Raji (cell line): Measurements from ENCODE around the gene BMAL2.

Experiments used
- POLR2A ChIP-seq: IDR thresholded peaks from 2 replicates; pipeline ENCODE4 v1.6.1; 2011; ENCODE audit warnings: low read depth, low read length, control low read depth; ENCODE audit not compliant: insufficient read depth

The BMAL2 gene, protein sequence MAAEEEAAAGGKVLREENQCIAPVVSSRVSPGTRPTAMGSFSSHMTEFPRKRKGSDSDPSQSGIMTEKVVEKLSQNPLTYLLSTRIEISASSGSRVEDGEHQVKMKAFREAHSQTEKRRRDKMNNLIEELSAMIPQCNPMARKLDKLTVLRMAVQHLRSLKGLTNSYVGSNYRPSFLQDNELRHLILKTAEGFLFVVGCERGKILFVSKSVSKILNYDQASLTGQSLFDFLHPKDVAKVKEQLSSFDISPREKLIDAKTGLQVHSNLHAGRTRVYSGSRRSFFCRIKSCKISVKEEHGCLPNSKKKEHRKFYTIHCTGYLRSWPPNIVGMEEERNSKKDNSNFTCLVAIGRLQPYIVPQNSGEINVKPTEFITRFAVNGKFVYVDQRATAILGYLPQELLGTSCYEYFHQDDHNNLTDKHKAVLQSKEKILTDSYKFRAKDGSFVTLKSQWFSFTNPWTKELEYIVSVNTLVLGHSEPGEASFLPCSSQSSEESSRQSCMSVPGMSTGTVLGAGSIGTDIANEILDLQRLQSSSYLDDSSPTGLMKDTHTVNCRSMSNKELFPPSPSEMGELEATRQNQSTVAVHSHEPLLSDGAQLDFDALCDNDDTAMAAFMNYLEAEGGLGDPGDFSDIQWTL

DNA sequence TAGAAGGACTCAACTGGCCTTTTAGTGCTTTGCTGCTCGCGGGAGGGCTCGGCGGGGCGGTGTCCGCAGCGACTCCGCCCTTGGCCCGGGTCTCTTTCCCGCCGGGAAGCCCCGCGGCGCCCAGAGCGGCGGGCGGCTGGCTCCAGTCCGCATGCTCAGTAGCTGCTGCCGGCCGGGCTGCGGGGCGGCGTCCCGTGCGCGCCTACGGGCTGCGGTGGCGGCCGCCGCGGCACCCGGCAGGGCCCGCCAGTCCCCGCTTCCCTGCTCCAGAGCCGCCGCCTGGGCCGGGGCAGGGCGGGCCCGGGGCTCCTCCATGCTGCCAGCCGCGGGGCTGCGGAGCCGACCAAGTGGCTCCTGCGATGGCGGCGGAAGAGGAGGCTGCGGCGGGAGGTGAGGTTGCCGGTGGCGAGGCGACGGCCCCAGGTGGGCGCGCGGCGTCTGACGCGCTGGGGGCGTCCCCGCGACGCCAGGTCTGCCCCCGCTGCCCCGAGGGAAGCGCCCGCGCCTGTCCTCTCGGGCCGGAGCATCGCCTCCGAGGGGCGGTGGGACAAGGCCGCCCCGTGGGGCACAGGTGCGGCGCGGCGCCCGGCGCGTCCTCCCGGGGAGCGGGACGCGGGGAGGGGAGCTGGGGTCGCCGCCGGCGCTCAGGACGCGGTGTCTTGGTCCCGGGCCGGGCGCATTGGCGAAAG, at the start of gene BMAL2:
BMAL2 (plus strand) TSS at position 123 of the 689 bp plus-strand sequence; CDS start at position 360, 237 bp downstream.
- no peak for TF ChIP-seq POLR2A

DNA sequence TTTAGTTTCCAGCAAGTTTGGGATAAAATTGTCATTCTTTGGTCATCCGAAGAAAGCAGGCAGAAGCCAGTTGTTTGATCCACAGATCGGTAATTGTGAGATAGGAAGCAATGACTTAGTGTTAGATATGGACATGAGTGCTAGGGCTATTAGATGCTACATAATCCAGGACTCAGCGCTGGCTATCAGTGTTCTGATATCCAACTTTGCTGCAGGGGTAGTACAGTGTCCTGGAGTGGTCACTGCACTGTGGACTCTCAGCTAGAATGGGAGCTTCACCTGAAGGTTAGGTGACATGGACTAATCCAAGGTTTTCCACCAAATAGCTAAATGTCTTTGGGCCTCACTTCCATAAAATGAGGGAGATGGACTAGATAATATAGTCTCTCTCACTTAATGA, 48.6 kb upstream of the BMAL2 start:
- TF ChIP-seq POLR2A, result no peak

DNA sequence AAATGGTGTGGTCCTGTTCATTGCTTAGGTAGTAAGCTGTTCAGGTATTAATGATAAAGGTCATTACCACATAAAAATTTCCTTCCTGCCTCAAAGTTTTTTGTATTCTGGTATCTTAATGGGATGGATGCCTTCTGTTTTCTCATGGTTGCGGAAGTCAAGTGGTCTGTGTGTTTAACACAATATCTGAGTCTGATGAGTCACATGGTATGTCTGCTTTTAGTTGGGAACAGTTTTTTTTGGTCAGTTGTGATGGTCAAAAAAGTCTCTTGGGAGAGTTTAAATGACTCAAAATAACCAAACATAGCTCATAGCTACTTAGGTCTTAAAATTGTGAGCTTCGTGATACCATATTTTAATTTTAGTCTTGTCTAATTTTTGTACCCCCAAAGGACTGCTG, 47.9 kb upstream of the BMAL2 start:
- no peak for TF ChIP-seq POLR2A

DNA sequence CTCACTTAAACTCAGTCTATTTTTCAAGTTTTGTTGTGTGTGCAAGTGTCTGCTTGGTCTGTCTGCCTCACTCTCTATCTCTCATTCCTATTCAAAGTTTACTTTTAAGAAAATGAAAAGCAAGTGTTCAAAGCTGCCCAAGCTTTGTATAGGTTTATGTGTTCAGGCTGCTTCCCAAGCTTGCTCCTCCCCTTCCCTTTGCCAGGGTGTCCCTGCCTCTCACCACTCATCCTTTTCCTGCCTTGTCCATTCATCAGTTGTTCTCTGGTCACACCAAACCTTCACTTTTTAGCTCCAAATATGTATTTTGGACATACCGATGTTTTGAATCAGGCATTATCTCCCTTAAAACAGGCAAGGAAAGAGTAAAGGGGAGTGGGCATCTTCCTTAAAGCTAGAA, 47.2 kb upstream of the BMAL2 start:
- no peak for TF ChIP-seq POLR2A

DNA sequence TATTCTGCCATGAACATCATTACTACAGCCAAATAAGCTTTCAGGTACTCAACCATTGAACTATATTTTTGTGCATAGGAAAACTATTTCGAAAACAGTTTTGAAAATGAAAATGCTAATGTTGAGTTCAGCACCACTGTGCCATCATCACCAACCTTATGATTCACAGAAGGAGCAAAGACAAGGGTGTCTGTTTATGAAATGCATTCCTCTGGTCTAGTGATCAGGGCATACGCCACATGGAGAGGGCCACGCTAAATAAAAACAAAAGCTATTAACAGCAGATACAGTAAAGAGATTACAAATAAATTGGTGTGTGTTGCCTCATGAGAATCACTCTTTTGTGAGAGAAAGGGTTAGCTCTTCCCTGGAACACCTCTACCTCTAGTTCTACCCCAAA, 43.2 kb upstream of the BMAL2 start:
- TF ChIP-seq POLR2A, result no peak

DNA sequence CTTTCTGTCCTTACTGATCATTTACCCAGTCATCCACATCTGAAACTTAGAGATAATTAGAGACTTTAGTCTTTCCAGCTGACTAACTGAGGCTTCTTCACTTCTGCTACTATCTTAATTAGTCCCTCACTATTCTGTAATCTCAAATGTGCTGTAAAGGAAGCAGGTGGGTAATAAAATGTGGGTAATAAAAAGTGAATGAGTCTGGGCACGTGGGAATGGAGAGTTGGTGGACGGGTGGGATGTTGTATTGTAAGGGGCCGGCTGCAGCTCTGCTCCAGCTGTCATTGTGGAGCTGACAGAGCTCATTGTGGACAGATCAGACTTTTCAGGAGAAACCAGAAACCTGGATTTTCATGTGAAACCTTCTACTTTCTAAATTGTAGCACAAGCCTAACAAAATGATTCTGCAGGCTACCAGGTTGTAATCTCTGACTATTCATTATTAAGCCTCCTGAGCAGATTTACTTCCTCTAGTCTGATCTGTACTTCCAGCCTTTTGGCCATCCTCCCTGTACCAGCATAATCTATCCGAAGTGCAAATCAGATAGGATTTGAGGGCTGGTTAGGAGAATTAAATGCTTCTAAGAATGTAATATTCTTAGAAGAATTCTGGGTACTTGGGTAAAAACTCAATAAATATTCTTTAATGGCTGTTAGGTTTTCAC, 42.0 kb upstream of the BMAL2 start:
- no peak for TF ChIP-seq POLR2A

DNA sequence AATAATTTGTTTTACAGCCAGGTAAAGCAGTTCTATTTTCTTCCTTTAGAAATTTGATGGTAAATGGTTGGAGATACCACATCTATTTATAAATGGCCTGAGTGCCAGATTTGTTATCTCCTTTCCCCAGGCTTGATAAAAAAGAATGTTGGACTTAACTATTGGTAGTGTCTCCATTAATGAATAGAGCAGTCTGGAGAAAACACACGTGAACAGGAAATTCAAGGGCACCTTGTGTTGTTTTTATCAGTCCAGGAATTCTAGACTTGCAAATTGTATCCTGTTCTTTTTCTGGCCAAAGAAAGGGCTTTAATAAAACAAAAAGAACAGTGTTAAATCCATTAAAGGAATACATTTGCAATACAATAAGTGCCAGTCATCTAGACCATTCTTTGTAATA, 40.8 kb upstream of the BMAL2 start:
- TF ChIP-seq POLR2A, result no peak

DNA sequence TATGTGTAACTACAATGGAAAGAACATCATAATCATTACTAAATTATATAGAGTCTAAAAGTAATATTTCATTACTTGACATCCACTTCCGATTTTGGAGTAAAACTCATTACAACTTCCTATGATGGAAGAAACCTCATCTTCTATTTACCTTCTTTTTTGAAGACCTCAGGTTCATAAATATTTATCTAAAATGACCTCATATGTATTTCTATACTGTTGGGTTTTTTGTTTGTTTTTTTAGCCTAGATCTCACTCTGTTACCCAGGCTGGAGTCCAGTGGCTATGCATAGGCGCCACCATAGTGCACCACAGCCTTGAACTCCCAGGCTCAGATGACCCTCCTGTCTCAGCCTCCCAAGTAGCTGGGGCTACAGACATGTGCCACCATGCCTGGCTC, 39.9 kb upstream of the BMAL2 start:
- no peak for TF ChIP-seq POLR2A

DNA sequence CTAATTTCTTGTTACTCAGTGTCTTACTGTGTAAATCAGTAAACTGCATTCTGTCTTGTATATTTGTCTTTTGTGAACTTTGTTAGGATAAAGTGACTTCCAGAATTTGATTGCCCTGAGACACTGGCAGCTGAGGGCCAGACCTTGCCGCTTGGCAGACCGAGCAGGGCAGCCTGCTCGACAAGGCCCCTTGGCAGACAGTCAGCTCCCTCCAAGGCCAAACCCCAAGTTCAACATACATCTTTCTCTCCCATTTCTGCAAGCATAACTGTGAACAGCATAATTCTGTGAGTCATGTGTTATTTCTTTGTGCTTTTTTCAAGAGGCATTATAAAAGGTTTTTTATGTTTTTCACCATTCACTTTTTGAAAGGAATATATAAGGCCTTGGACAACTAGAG, 39.2 kb upstream of the BMAL2 start:
- TF ChIP-seq POLR2A, result no peak

DNA sequence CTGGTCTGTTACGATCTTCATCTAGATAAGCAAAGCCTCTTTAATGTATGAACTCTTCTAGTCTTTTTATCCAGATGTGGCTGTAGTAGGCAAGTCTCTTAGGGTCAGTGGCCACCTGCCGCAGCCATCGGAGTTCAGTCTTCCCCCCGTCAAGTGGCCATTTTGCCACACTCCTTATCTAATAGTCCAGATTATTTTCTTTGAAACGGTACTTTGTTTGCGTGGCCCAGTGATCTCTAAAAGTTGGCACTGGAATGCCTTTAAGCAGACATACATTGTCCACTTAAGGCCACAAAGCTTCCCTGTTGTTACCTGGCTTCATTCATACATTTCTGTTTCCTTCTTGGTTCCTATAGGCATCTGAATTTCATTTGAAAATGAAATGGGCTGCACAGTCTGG, 36.0 kb upstream of the BMAL2 start:
- no peak for TF ChIP-seq POLR2A

DNA sequence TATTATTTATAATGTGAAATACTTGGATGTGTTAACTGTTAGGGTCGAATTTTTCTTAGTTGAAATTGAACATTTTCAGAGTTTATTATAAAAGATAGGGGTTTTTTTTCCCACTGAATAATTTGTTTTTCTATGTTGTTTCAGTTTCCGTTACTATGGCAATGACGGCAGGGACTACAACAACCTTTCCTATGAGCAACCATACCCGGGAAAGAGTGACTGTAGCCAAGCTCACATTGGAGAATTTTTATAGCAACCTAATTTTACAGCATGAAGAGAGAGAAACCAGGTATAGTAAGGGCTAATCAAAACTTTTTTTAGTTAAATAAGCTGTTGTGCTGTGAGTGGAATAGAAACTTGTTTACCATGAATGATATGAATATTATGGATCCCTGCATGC, 35.1 kb upstream of the BMAL2 start:
- no peak for TF ChIP-seq POLR2A

DNA sequence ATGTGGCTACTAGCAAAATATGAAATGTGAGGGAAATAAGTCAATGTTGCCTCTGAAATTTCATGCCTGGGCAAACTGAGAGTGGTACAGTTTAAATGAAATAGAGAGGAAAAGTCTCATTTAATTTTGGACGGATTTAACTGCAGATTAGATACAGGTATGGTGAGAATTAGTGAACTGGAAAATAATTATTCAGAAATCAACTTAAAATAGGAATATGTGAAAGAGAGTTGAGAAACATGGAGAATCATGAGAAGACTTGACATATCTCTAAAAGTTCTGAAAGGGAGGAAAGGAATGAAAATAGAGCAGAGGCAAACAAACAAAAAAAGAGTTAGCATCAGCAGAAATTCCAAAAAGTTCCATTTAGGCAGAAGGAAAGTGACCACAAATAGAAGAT, 33.5 kb upstream of the BMAL2 start:
- no peak for TF ChIP-seq POLR2A

DNA sequence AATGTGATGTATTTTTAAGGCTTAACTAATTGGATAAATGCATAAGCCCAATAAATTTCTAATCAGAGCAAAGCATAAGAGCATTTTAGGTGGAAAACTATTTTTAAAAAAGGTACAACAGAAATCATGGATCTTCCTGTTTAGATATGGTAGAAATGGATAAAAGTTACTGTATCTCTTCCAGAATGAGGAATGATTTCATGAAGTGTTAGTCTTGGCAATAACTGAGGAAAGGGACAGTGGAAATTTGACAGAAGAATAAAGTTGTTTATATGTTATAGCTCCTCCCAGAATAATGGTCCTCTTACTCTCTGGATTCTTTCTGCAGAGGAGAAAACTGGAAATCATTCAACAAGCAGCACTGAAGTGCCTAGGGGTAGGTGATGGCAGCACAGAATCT, 32.4 kb upstream of the BMAL2 start:
- TF ChIP-seq POLR2A, result no peak

DNA sequence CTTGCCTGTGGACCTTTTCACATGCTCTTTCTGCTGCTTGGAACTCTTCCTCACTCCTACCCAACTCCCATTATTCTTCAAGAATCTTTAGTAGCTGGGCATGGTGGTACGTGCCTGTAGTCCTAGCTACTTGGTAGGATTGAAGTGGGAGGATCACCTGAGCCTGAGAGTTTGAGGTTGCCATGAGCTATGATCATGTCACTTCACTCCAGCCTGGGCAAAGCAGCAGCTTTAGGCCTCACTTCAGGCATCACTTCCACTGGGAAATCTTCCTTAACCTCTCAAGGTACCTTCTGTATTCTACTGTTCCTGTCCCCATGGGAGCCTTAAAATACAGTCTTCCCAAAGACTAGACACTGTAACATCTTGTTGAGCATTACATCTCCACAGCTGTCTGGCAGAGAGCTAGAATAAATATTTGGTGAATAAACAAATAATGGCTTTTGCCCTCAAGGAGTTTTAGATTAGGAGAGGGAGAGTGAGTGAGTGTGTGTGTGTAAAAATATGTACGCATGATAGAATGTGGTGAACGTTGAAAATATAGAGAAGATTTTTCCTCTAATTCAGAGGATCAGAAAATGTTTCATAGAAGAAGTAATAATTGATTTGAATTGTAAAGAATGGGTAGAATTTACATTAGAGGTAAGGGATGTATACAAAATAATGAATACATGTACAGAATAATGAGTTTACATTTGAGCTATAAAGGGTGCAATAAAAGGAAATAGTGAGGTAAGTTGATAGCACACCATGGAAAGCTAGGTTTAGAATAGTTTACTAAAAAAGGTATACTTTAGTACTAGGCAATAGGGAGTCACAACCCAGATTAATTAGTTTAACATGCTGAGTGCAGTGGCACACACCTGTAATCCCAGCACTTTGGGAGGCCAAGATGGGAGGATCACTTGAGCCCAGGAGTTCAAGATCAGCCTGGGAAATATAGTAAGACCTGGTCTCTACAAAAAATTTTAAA, 29.2 kb upstream of the BMAL2 start:
- no peak for TF ChIP-seq POLR2A
